Breast epithelium (tissue), 4 donors: ENCODE measurements around the gene DGKB. TPM values are rescaled to one million over a fixed set of nuclear protein-coding genes. Genes with fewer than 3 reads are reported as not detected.

Source experiments
- DNase-seq, 2 donors: peaks; one replicate each; pipeline ENCODE4 v3.0.0-alpha.2; 2019; ENCODE audit warnings: low spot score in 2 of 2
- H3K27ac ChIP-seq, 2 donors: fragments of 200-600 bp; sonication (generic) in 1 of 2; one replicate each; pipeline ENCODE4 v1.5.1; 2016 to 2019; ENCODE audit warnings: mild to moderate bottlenecking in 1 of 2
- H3K27me3 ChIP-seq, 2 donors: fragments of 200-600 bp; sonication (generic) in 1 of 2; one replicate each; pipeline versions ENCODE4 v1.5.1 to v1.6.0; 2017 to 2019; ENCODE audit warnings: control low read depth in 1 of 2, mild to moderate bottlenecking in 1 of 2
- H3K36me3 ChIP-seq: fragments of 200-600 bp; one replicate; pipeline ENCODE4 v1.5.1; 2019
- H3K4me1 ChIP-seq, 2 donors: fragments of 200-600 bp; sonication (generic); one replicate each; pipeline ENCODE4 v1.5.1; 2016 to 2019; ENCODE audit warnings: control low read depth in 1 of 2
- H3K4me3 ChIP-seq, 3 donors: fragments of 200-600 bp; sonication (generic); 1 replicate in 2 of 3; 2 replicates in 1 of 3; pipeline ENCODE4 v1.5.1; 2016 to 2019; ENCODE audit warnings: mild to moderate bottlenecking in 3 of 3, moderate library complexity in 2 of 3
- H3K9me3 ChIP-seq, 2 donors: fragments of 200-600 bp; sonication (generic) in 1 of 2; one replicate each; pipeline ENCODE4 v1.5.1; 2016 to 2019; ENCODE audit warnings: control low read depth in 1 of 2
- POLR2A ChIP-seq: fragments of 450-650 bp; IDR thresholded peaks from one replicate; pipeline ENCODE4 v1.6.1; 2016; ENCODE audit warnings: antibody characterized with exemption, mild to moderate bottlenecking, moderate library complexity
- POLR2AphosphoS5 ChIP-seq, 3 donors: sonication (generic); formaldehyde crosslinking; IDR thresholded peaks; one replicate each; pipeline ENCODE4 v1.6.1; 2017; ENCODE audit warnings: antibody characterized with exemption in 3 of 3
- intact Hi-C: fragments of 100-400 bp; cut with DNase I; formaldehyde crosslinking; loops from one replicate; pipeline ENCODE4 v1.15.1; 2023; ENCODE audit warnings: low total_unique reads
- total RNA-seq, 3 donors: library from RNA; depleted of rRNA; stranded (reverse); fragments of >200 nt; gene quantifications; one replicate each; pipeline ENCODE4 v1.1.0, GENCODE V29; 2016
- TF ChIP-seq, protein P1 (sequence below), 3 donors: fragments of 450-650 bp; IDR thresholded peaks; one replicate each; pipeline ENCODE4 v1.5.1; 2016 to 2017; ENCODE audit warnings: antibody characterized with exemption in 3 of 3, mild to moderate bottlenecking in 3 of 3, moderate library complexity in 3 of 3

The DGKB gene
- total RNA-seq, 3 donors from 2014 or later = 0.16 to 0.44 (median 0.33) TPM

DNA sequence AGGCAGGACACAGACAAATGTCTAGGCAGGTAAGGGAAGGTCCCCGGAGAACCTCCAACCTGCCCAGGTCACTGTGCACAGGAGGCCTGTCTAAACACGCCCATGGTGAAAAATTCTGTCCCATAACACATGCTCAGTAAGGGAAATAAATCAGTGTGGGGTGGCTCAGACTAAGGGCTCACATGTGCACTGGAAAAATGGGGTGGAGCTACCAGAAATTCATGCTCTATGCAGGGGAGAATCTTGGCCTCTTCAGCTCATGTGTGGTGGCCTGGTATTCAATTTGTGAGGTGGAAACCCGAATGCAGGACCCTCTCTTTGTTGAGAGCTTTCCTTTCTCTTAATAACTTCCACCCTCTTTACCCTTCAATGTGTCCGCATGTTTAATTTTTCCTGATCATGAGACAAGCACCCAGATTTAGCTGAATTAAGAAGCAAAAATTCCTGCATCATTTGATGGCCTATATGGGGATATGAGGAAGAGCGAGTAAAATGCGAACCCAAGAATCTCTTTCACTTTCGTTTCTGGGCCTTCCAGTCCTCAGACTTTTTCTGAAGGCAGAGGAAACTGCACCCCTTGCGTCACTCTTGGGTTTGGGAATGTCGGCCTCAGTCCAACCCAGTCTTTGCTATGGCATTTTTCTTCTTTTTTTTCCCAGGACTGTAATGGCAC lies 163.2 kb downstream of the DGKB start:
- intact Hi-C loops = no loop called here

DNA sequence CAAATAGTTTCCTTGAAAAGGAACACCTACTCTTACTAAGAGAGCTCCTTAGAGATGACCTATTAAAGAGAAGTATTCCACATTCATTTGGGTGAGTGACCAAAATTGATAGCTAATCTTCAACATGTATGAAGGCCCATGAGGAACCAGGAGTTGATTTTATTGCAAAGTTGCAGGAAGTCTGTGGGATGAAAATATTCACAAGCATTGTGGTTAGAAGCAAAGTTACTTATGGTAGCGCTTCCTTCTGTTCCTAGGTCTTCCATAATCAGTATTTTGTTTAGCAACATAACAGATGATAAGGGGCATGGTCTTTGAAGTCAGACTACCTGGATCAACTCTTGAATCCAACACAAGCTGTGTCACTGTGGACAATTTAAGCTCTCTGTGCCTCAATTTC lies 164.5 kb downstream of the DGKB start:
- H3K36me3 ChIP-seq = no peaks in the 10 kb centered on the region
- DNase-seq = no peak
- no peaks in the 10 kb centered on the region for H3K4me1 ChIP-seq
- no peaks in the 10 kb centered on the region for H3K27me3 ChIP-seq
- no peak overlapping the region for H3K27ac ChIP-seq
- TF ChIP-seq, protein P1, sequence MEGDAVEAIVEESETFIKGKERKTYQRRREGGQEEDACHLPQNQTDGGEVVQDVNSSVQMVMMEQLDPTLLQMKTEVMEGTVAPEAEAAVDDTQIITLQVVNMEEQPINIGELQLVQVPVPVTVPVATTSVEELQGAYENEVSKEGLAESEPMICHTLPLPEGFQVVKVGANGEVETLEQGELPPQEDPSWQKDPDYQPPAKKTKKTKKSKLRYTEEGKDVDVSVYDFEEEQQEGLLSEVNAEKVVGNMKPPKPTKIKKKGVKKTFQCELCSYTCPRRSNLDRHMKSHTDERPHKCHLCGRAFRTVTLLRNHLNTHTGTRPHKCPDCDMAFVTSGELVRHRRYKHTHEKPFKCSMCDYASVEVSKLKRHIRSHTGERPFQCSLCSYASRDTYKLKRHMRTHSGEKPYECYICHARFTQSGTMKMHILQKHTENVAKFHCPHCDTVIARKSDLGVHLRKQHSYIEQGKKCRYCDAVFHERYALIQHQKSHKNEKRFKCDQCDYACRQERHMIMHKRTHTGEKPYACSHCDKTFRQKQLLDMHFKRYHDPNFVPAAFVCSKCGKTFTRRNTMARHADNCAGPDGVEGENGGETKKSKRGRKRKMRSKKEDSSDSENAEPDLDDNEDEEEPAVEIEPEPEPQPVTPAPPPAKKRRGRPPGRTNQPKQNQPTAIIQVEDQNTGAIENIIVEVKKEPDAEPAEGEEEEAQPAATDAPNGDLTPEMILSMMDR (IDR thresholded peaks at IDR 0.05) = no peak
- no peak for TF ChIP-seq POLR2AphosphoS5 (IDR thresholded peaks at IDR 0.05)
- no peak for TF ChIP-seq POLR2A
- intact Hi-C loops = no loop called here
- peaks cover 3 to 31% of the 10 kb centered on the region in 2 donors for H3K9me3 ChIP-seq
- no peak overlapping the region for H3K4me3 ChIP-seq

More for the DNA sequence above, 163.2 kb downstream of the DGKB start:
- Histone ChIP-seq H3K4me3 (no peak overlapping the region), H3K27me3 (no peaks in the 10 kb centered on the region), H3K9me3 (peaks cover 3 to 41% of the 10 kb centered on the region in 2 donors), H3K27ac (no peak overlapping the region), H3K36me3 (no peaks in the 10 kb centered on the region), H3K4me1 (no peaks in the 10 kb centered on the region)
- no peak for DNase-seq
- TF ChIP-seq, protein P1 (IDR thresholded peaks at IDR 0.05) = no peak
- TF ChIP-seq POLR2AphosphoS5 (IDR thresholded peaks at IDR 0.05) = no peak
- no peak for TF ChIP-seq POLR2A

DNA sequence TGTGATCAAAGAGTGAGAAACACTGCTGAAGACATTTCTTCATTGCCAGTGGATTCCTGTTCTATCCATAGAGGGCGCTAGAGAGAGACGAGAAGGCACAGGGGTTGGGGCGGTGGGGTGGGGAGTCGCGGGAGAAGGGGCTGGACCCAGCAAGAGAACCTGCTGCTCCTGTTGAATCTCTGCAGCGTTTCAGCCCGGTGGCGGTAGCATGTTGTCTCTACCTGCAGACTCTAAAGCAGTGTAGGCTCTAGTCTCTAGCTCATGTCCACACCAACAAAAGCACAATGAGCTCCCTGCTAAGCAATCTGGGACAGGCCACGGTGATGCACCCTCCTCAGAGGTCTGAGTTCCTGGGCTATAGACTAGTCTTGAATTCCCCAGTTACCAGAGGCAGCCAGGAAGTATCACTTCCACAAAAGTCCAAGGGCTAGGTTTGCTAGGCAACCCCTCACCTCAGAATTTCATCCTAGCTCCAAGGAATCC lies 167.7 kb downstream of the DGKB start:
- Histone ChIP-seq H3K9me3 (peaks cover 2 to 9% of the 10 kb centered on the region in 2 donors), H3K4me3 (no peak overlapping the region), H3K27ac (no peak overlapping the region), H3K27me3 (no peaks in the 10 kb centered on the region), H3K4me1 (no peaks in the 10 kb centered on the region), H3K36me3 (no peaks in the 10 kb centered on the region)
- intact Hi-C loops = no loop called here
- no peak for TF ChIP-seq POLR2A
- TF ChIP-seq POLR2AphosphoS5 (IDR thresholded peaks at IDR 0.05) = no peak
- TF ChIP-seq, protein P1 (IDR thresholded peaks at IDR 0.05) = no peak
- no peak for DNase-seq

DNA sequence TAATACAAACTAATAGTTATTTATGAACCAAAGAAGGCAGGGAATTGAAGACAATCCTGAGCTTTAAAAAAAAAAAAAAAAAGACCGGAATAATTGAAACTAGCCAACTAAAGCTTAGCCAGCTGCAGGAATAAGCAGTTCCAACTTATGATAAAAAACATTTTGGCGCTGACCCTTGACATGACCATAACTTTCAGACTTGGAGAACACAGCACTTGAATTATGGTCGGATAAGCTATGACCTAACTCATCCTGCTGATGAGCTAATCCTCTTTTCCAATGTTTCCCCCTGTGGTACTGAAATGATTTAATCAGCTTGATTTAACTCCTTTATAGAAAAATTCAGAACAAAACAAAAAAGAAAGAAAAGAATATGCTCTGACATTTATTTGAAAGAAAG lies 181.8 kb downstream of the DGKB start:
- no peak overlapping the region for H3K4me3 ChIP-seq
- TF ChIP-seq POLR2AphosphoS5 (IDR thresholded peaks at IDR 0.05) = no peak
- TF ChIP-seq, protein P1 (IDR thresholded peaks at IDR 0.05) = no peak
- TF ChIP-seq POLR2A = no peak
- H3K4me1 ChIP-seq = no peaks in the 10 kb centered on the region
- H3K9me3 ChIP-seq = no peaks in the 10 kb centered on the region
- H3K27me3 ChIP-seq = no peaks in the 10 kb centered on the region
- no peaks in the 10 kb centered on the region for H3K36me3 ChIP-seq
- no peak for DNase-seq
- no peak overlapping the region for H3K27ac ChIP-seq
- intact Hi-C loops = no loop called here

DNA sequence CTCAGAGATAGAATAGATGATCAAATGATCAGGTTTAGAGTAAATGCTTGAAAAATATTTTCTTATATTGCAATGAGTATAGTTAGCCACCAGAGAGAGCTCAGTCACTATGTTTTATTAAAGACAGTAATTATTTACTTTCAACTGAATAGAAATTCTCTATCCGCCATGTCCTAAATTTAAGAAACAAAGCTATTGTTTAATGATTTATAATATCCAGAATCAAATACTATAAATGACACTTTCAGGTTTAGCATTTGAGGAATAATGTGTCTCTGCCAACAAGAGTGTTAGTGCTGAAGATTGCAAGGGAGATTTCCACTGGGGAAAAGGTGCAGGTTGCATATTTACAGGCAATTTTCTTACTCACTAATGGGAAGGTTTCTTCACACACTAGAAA lies 184.7 kb downstream of the DGKB start:
- H3K9me3 ChIP-seq = no peaks in the 10 kb centered on the region
- intact Hi-C loops = no loop called here
- no peak for TF ChIP-seq POLR2AphosphoS5 (IDR thresholded peaks at IDR 0.05)
- TF ChIP-seq, protein P1 (IDR thresholded peaks at IDR 0.05) = peak in 2 of 3 donors; percentile 23 to 57
- H3K27me3 ChIP-seq = no peaks in the 10 kb centered on the region
- H3K4me1 ChIP-seq = no peaks in the 10 kb centered on the region
- no peak overlapping the region for H3K27ac ChIP-seq
- H3K36me3 ChIP-seq = no peaks in the 10 kb centered on the region
- DNase-seq = no peak
- H3K4me3 ChIP-seq = no peak overlapping the region
